ENCODE results near the gene BDH2. TPM values are rescaled to one million over a fixed set of nuclear protein-coding genes. Genes with fewer than 3 reads are reported as not detected.

The BDH2 gene
- 43.9 and 65.4 TPM in 2 replicates for polyA plus RNA-seq

DNA sequence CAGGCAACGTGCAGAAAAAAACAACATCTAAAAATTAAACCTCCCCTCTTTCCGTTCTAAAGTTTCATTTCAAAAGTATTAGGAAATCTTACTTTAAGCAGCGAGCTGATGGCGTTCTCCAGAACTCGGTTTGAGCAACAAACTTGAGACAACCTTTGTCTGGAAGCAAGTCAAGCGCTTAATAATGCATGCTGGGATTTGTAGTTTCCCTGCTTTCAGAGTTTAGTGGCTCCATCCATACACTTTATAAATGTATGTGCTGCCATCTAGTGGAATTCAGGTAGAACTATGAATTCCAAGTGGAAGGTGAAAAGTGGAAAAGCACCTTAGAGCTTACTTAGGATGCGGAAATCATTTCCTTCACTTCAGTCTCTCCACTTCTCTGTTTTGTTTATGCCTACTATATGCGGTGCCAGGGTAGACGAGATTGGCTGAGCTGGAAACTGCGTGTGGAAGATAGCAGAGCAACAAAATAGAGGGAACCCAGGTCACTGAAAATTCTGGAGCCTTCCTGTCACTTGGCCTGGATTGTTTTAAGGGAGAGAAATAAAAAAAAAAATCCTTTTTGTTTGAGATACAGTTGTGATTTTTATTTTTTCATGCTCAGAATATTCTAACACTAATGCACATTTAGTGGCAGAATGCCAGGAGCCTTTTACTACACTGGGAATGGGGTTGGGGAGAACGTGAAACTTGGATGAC lies at the start of gene BDH2:
Gene BDH2 (minus strand): TSS at position 144 of the 702 bp plus-strand sequence. CDS start 3,580 bp downstream, outside the sequence.

GRCh38 chr4:103076747-103077347 lies 22.8 kb downstream of the BDH2 start, which contains the start of gene SLC9B2:
SLC9B2 (minus strand) TSS chr4:103076761; CDS start chr4:103067550, 9,211 bp downstream.

Other genes with a start within 250 kb of the BDH2 start
- gene CISD2, start 230.8 kb downstream of the BDH2 start, polyA plus RNA-seq: 146 and 152 TPM in 2 replicates
- 0.64 and 1.8 TPM in 2 replicates for gene SLC9B1, start 80.1 kb downstream of the BDH2 start, polyA plus RNA-seq
- 19.6 and 19.9 TPM in 2 replicates for gene SLC9B2, start 23.1 kb downstream of the BDH2 start, polyA plus RNA-seq
- gene CENPE, start 98.5 kb upstream of the BDH2 start, polyA plus RNA-seq: 0.56 and 1.3 TPM in 2 replicates

Measured in Purkinje cell (primary cell).